HG02884 (cell line): ENCODE results near the gene LRRC61.

Experiments used
- ATAC-seq: cut with Tn5 transposase; IDR thresholded peaks from one replicate; pipeline ENCODE4 v1.9.1; 2021; ENCODE audit warnings: mild to moderate bottlenecking, moderate library complexity; ENCODE audit not compliant: unreplicated experiment

Gene LRRC61

DNA sequence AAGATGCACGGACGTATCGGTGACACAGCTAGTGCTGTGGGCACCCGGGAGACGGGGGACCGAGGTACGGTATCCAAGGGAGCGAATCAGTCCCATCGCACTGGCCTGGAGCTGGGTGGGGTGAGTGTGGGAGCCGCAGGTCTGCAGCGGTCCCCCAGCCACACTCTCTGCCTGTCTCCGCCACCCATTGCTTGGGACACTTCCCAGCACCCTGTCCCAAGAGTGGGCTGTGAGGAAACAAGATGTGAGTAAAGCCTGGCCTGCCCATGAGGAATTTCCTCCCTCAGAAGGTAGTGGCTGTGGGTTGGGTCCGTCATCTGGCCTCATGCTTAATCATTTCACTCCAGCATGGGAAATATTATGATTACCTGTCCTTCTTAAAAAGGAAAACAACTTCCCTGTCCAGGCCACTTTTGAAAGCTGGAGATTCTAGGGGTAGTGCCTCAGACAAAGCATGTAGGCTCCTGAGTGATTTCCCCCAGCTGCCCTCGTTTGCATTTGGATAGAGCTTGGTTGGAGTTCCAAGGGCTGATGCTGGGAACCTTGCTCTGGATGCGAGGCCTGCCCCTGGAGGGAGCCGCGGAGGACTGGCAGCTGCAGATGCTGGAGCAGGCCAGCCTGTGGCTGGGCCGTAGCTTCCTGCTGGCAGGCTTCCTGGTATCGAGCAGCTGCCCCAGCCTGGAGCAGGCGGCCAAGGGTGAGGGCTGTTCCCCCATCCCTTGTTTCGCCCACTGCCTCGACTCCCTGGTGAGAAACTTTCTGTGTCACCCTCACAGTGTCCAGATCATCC, 6.4 kb downstream of the LRRC61 start:
- ATAC-seq: no peak

GRCh38 chr7:150330211-150330885, 7.2 kb downstream of the LRRC61 start:
- no peak for ATAC-seq

DNA sequence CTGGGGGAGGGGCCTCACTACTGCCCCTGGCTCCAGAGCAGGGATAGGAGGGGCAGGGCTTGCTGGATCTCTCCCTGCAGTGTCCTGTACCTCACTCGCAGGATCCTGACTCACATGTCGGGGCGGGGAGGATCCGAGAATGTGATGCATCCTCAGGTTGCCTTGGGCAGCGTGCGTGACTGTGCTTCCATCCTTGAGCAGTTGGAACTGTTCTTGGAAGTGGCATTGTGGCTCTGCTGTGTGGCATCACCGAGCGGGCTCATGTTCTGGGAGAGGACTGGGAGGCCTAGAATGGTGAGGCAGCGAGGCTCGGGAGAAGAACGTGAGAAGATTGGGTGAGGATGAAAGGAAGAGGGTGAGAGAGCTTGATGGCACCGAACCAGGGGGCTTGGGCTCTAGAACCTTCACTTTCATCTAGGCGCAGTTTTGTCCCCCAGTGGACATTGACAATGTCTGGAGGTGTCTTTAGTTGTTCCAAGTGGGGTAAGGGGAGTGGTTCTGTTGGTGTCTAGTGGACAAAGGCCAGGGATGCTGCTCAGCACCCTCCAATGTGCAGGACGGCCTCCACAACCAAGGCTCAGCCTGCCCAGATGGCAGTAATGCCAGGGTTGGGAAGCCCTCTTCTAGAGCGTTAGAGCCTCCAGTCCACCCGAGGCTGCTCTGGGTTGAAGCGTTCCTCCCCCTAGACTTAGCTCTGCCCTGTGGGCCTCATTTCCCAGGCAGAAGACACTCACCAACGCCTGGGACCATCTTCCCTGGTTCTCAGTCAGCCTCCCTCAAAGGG, 9.9 kb downstream of the LRRC61 start:
- no peak for ATAC-seq

- no peak for ATAC-seq
Measured at GRCh38 chr7:150333659-150334058, 10.5 kb downstream of the LRRC61 start.

DNA sequence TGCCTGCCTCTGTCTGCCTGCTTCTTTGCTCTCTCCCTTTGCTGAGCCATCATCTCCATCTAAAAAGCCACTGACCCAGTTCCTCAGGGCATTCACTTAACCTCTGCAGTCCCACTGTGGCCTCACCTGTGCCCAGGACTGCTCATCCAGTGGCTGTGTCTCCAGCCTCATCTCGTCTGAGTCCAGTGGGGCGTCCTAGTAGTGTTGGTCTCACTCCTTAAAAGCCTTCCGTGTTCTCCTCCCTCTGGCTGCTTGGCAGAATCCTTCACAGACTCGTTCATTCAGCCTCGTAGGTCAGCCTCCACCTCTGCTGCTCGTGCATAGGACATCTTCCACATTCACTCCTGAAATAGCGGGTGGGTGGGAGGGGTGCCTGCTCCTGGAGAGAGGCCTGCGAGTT, 11.0 kb downstream of the LRRC61 start:
- no peak for ATAC-seq

DNA sequence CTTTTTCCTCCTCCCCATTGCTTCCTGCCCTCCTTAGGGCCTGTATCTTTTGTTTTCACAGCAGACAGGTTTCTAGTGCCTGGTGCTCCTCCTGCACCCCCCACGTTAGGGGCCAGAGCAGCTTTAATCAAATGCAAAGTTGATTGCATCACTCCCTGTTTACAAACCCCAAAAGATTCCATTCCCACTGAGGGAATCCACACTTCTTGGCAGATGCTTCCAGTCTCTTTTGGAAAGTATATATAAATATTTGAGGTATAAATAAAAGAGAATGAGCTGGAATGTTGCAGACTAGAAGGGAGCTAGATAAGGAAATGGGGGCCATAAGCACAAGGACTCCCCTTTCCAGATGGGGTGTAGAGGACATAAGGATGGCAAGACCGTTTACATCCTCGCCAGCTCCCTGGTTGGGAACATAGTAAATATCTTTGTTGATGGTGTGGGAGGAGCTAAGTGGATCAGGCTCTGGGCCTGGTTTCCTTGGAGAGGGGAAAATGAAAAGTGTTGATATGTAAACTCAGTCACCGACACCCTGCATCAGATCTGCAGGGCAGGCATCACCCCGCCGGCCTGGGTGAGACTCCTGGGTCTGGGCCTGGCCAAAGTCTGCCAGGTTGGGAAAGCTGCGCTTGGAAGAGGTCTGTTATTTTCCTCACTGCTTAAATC, 12.1 kb downstream of the LRRC61 start:
- ATAC-seq: no peak

DNA sequence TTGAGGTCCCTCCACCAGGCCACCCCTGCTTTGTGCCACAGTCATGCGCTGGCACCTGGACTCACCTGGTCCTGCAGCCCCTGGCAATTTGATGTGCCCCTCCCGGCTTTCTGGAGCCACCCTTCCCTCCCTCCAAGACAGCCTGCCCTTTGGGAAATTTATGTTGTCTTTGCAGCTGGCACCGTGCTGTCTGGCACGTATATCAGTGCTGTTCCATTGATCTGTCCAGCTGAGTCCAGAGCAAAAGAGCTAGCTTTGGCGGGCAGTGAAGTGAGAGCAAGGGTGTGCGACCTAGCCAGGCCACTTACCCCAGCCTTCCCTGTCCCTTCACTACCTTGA, 12.6 kb downstream of the LRRC61 start:
- no peak for ATAC-seq

GRCh38 chr7:150336746-150337145, 13.6 kb downstream of the LRRC61 start:
- ATAC-seq: no peak

DNA sequence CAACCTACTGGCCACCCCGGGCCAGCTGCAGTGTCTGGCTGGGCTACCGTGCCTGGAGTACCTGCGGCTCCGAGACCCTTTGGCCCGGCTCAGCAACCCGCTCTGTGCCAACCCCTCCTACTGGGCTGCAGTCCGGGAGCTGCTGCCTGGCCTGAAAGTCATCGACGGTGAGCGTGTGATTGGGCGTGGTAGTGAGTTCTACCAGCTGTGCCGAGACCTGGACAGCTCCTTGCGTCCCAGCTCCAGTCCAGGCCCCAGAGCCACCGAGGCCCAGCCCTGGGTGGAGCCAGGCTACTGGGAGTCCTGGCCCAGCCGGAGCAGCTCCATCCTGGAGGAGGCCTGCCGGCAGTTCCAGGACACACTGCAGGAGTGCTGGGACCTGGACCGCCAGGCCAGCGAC, 14.0 kb downstream of the LRRC61 start:
- no peak for ATAC-seq

- ATAC-seq: no peak
Measured at GRCh38 chr7:150337659-150338081, 14.5 kb downstream of the LRRC61 start.

DNA sequence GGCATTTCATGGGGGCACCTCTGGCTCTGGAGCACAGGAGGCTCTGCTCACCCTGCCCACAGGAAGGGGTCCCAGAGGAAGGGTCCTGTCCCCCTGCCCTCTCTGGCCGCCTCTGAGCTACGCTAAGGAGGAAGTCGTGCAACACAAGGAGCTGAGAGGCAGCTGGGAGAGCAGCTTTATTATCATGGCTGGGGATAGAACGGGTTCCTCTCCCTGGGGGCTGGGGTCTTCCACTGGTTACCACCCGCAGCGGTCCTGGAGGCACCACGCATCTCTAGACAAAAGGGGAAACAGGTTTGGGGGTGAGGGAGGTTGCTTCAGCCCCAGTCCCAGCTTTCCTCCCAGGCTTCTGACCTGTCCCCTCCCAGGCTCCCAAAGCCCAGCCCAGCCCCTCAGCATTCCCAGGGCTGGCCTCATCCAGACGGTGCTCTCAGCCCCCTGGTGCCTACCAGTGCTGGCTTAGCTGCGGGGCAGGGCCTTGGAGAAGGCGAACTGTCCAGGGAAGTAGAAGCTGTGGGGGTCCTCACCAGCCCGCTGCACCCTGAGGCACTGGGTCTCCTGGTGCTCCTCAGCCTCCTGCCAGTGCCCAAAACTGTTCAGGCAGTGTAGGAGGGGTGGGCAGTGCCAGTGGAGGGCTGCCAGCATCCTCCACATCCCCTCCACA, 15.1 kb downstream of the LRRC61 start:
- no peak for ATAC-seq

GRCh38 chr7:150339409-150339809, 16.3 kb downstream of the LRRC61 start:
- ATAC-seq: no peak

DNA sequence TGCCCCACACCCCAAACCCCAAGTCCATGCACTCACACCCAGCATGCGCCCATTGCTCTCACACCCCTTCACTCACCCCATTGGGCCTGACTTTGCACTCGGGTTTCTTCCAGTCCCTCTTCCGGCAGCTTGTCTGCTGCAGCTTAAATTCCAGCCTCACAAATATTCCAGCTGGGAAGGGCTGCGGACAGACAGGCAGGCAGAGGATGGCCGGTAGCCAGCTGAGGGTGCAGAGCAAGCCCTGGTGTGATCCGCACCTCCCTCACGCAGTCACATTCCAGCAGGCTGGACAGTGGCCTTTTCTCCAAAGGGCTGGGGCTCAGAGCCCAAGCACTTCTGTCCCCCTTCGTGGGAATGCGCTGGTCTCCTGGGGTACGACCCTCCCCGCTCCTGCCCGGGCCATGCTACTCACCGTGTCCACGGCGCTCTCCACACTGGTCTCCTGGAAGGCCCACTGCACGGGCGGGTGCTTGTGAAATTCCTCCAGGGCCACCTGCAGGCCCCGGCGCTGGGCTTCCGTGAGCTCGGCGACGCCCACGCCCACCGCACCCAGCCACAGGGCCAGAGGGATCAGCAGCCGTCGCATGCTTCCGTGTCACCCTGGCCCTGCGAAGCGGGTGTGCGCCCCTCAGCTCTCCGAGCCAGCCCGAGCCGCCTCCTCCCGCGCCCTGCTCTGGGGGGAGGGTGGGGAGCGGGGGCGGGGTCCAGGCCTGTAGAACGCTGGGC, 17.0 kb downstream of the LRRC61 start:
- peak; percentile 59 for ATAC-seq

GRCh38 chr7:150340875-150341262, 17.7 kb downstream of the LRRC61 start:
- ATAC-seq: no peak

DNA sequence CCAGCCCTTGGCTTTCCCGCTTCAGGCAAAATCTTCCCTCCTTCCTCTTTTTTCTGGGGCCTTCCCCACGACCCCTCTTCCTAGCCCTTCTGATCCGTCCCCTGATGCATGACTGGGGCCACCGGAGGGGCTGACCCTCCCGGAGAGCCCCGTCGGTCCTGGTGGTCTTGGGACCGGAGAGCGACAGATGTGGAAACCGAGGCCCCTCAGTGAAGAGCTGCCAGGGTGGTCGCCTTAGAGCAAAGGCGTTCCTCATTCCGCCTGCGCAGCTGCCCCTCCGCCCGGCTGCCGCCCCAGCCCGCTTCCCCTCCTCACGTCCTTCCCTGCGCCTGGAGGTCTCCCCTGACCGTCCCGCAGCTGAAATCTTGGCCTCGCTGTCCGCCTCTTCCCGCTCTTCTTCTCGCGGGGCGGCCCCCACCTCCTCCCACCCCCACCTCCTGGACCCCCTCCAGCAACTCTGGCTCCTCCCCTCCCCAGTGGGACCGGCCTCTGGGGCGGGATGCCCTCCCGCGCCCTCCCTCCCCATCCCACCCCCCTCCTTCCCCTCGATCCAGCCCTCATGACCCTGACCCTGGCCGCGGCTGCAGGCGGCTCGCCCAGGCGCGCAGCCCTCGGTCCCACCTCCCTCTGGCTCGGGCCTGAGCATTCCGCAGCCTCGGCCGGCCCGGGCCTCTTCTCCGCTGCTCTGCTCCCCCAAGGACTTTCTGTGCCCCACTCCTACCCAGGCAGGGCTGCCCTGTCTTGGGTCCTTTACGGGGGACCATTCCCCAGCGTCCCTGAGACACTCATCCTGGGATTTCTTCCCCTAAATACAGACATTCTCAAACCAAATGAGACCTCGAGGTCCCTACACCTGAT, 18.3 kb downstream of the LRRC61 start, which contains the start of gene RARRES2:
Gene RARRES2, minus strand, starts transcription at position 367 of the 858 bp plus-strand sequence. CDS start 1,020 bp downstream, outside the sequence.
- ATAC-seq: no peak

GRCh38 chr7:150342121-150342408, 18.9 kb downstream of the LRRC61 start:
- no peak for ATAC-seq

DNA sequence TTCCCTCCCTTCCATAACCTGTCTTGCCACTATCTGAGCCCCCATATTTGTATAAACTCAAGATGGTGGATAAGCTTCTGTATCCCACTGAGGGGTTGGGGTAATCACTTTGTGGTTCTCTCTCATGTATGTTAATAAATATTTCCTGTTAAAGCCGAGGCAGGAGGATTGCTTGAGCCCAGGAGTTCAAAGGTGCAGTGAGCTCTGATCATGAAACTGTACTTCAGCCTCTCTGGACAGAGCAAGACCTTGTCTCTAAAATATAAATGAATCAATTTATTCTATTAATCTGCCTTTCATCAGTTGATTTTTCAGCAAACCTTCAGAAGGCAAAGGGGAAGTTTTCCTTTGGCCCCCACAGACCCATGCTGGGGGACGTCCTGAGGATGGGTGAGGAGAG, 20.1 kb downstream of the LRRC61 start:
- no peak for ATAC-seq

GRCh38 chr7:150344299-150344698, 21.1 kb downstream of the LRRC61 start:
- ATAC-seq: no peak

- no peak for ATAC-seq
Measured at GRCh38 chr7:150345012-150345411, 21.9 kb downstream of the LRRC61 start.
